Panc1 (cell line): ENCODE results near the gene F5. TPM values are rescaled to one million over a fixed set of nuclear protein-coding genes. Genes with fewer than 3 reads are reported as not detected.

Source experiments
- ATAC-seq: fragments of 200-7000 bp; cut with Tn5 transposase; 2 replicates; pipeline ENCODE4 v1.9.1; 2020; ENCODE audit warnings: mild to moderate bottlenecking, moderate library complexity
- BruUV-seq: library from RNA; stranded (reverse); fragments of 400-500 nt; replicated peaks from 2 replicates; lab custom pipeline; 2021; lab: Mats Ljungman, UMichigan
- CTCF ChIA-PET: fragments of 300-600 bp; sonication (Branson Sonifier 250); formaldehyde crosslinking; loops from one replicate; lab custom pipeline; 2022; ENCODE audit warnings: antibody characterized with exemption; lab: Charles Lee
- POLR2A ChIA-PET: fragments of 300-600 bp; sonication (Branson Sonifier 250); formaldehyde crosslinking; loops from one replicate; lab custom pipeline; 2022; ENCODE audit warnings: antibody characterized with exemption; lab: Charles Lee
- DNase-seq: peaks from one replicate; pipeline ENCODE4 v3.0.0-alpha.2; 2010; ENCODE audit warnings: low read depth, low spot score
- H3K27ac ChIP-seq: 2 replicates; pipeline ENCODE4 v1.5.1; 2011; ENCODE audit warnings: mild to moderate bottlenecking, low read length, inconsistent platforms
- H3K27me3 ChIP-seq: fragments of 200-500 bp; sonication (Bioruptor generic); 2 replicates; pipeline ENCODE4 v1.6.0; 2014; ENCODE audit warnings: low read length, inconsistent platforms; ENCODE audit not compliant: control insufficient read depth, insufficient read depth
- H3K36me3 ChIP-seq: fragments of 200-500 bp; sonication (Bioruptor generic); 2 replicates; pipeline ENCODE4 v1.5.1; 2014; ENCODE audit warnings: inconsistent platforms, mild to moderate bottlenecking, low read length, moderate library complexity; ENCODE audit not compliant: control insufficient read depth, insufficient read depth
- H3K4me1 ChIP-seq: 2 replicates; pipeline ENCODE4 v1.5.1; 2011; ENCODE audit warnings: inconsistent platforms, mild to moderate bottlenecking, low read length, moderate library complexity; ENCODE audit not compliant: control insufficient read depth, insufficient read depth
- H3K4me3 ChIP-seq, 2 experiments: 2 replicates each; pipeline ENCODE4 v1.5.1; 2011 to 2012; ENCODE audit warnings: low read depth in 2 of 2, low read length in 2 of 2, mild to moderate bottlenecking in 2 of 2, inconsistent platforms in 1 of 2, moderate library complexity in 1 of 2
- H3K9me3 ChIP-seq: fragments of 200-500 bp; sonication (Bioruptor generic); 2 replicates; pipeline ENCODE4 v1.5.1; 2014; ENCODE audit warnings: low read depth, mild to moderate bottlenecking, inconsistent platforms, low read length, moderate library complexity; ENCODE audit not compliant: control insufficient read depth, insufficient read depth
- CTCF ChIP-seq: fragments of 450-650 bp; IDR thresholded peaks from 2 replicates; pipeline ENCODE4 v1.5.1; 2017; ENCODE audit warnings: mild to moderate bottlenecking
- POLR2AphosphoS5 ChIP-seq: IDR thresholded peaks from 2 replicates; pipeline ENCODE4 v1.6.1; 2012; ENCODE audit warnings: mild to moderate bottlenecking, low read depth, low read length, moderate library complexity
- REST ChIP-seq, 2 experiments: IDR thresholded peaks; 2 replicates each; pipeline ENCODE4 v1.6.1; 2011 to 2012; ENCODE audit warnings: low read depth in 2 of 2, control low read depth in 1 of 2, low read length in 1 of 2, mild to moderate bottlenecking in 1 of 2, moderate library complexity in 1 of 2; ENCODE audit not compliant: insufficient read depth in 1 of 2
- SIN3A ChIP-seq: IDR thresholded peaks from 2 replicates; pipeline ENCODE4 v1.6.1; 2012; ENCODE audit warnings: low read depth, mild to moderate bottlenecking, low read length, moderate library complexity, borderline replicate concordance; ENCODE audit not compliant: insufficient read depth
- TCF7L2 ChIP-seq: IDR thresholded peaks from 2 replicates; pipeline ENCODE4 v1.6.1; 2011; ENCODE audit warnings: mild to moderate bottlenecking, low read depth, low read length, inconsistent platforms
- in situ Hi-C: cut with HindIII; loops from 2 replicates; pipeline ENCODE4 v1.10.0; 2016; ENCODE audit warnings: low sequenced_read_pairs, low pct_unique_long_range_greater_than_20kb
- intact Hi-C: fragments of 100-400 bp; cut with micrococcal nuclease; formaldehyde crosslinking; loops from one replicate; pipeline ENCODE4 v1.10.0; 2022; ENCODE audit not compliant: unreplicated experiment
- total RNA-seq: library from RNA; stranded (reverse); gene quantifications from one replicate; pipeline ENCODE4 v1.2.1, GENCODE V29; 2021; ENCODE audit not compliant: unreplicated experiment

F5 gene
- total RNA-seq, 1 experiment from 2014 or later: 0.08 TPM

- no peaks in the 10 kb centered on the region for H3K4me1 ChIP-seq
- no peak overlapping the region for H3K27ac ChIP-seq
- H3K9me3 ChIP-seq: no peaks in the 10 kb centered on the region
- ChIA-PET CTCF (interaction anchor here (0.7 kb wide), 1 partner anchor 1236 kb away, joined by 13 read pairs; no protein-coding TSS in a partner anchor), POLR2A (no interaction called here)
- no TSS peak for BruUV-seq
- no peak overlapping the region for H3K4me3 ChIP-seq
- TF ChIP-seq POLR2AphosphoS5: no peak
- TF ChIP-seq REST (IDR thresholded peaks at IDR 0.05; ENCODE audit: insufficient read depth in 1 of 2, low read depth in 2 of 2, low read length in 1 of 2): no peak
- no peak for TF ChIP-seq SIN3A
- no peak for TF ChIP-seq CTCF
- no peak for TF ChIP-seq TCF7L2
- no peaks in the 10 kb centered on the region for H3K36me3 ChIP-seq
- H3K27me3 ChIP-seq: peaks cover 9% of the 10 kb centered on the region; the same call in 1 of the 2 replicates
- no peak for DNase-seq
- in situ Hi-C loops: no loop called here
- ATAC-seq: no peak
- intact Hi-C loops: no loop called here
These were observed 38.0 kb downstream of the F5 start for GRCh38 chr1:169548282-169548681.

GRCh38 chr1:169546087-169546995, 39.9 kb downstream of the F5 start:
- Histone ChIP-seq H3K4me1 (no peaks in the 10 kb centered on the region), H3K36me3 (no peaks in the 10 kb centered on the region), H3K4me3 (no peak overlapping the region), H3K9me3 (no peaks in the 10 kb centered on the region), H3K27me3 (peaks cover 3% of the 10 kb centered on the region; the same call in 1 of the 2 replicates), H3K27ac (no peak overlapping the region)
- no TSS peak for BruUV-seq
- POLR2A ChIA-PET: no interaction called here
- CTCF ChIA-PET: no interaction called here
- TF ChIP-seq POLR2AphosphoS5 (no peak), REST (IDR thresholded peaks at IDR 0.05; ENCODE audit: insufficient read depth in 1 of 2, low read depth in 2 of 2, low read length in 1 of 2) (no peak), SIN3A (no peak), TCF7L2 (no peak), CTCF (peak; percentile 83)
- ATAC-seq (peak; percentile 92), DNase-seq (peak; percentile 50)
- intact Hi-C loops (loop anchor here (1.0 kb wide), 2 partner anchors 80 to 943 kb away; no protein-coding TSS in a partner anchor), in situ Hi-C loops (no loop called here)
